Endothelial cell (in vitro differentiated cells): ENCODE data around the gene INO80E. TPM values are rescaled to one million over a fixed set of nuclear protein-coding genes. Genes with fewer than 3 reads are reported as not detected.

Source experiments
- DNase-seq: peaks from one replicate; pipeline ENCODE4 v3.0.0; 2021; ENCODE audit warnings: low spot score
- H3K27ac Mint-ChIP-seq: one replicate; pipeline ENCODE4 v1.8.0; 2021; ENCODE audit warnings: mixed read lengths, inconsistent platforms; ENCODE audit not compliant: unreplicated experiment
- H3K27me3 Mint-ChIP-seq: one replicate; pipeline ENCODE4 v1.8.0; 2021; ENCODE audit warnings: mild to moderate bottlenecking, moderate library complexity, mixed read lengths, inconsistent platforms; ENCODE audit not compliant: unreplicated experiment
- H3K36me3 Mint-ChIP-seq: one replicate; pipeline ENCODE4 v1.8.0; 2021; ENCODE audit warnings: mild to moderate bottlenecking, low read depth, mixed read lengths, inconsistent platforms; ENCODE audit not compliant: unreplicated experiment
- H3K4me1 Mint-ChIP-seq: one replicate; pipeline ENCODE4 v1.8.0; 2021; ENCODE audit warnings: mild to moderate bottlenecking, mixed read lengths, inconsistent platforms; ENCODE audit not compliant: unreplicated experiment
- H3K4me3 Mint-ChIP-seq: one replicate; pipeline ENCODE4 v1.8.0; 2021; ENCODE audit warnings: mild to moderate bottlenecking, mixed read lengths, inconsistent platforms; ENCODE audit not compliant: unreplicated experiment
- H3K9me3 Mint-ChIP-seq: one replicate; pipeline ENCODE4 v1.8.0; 2021; ENCODE audit warnings: mixed read lengths, inconsistent platforms; ENCODE audit not compliant: unreplicated experiment
- total RNA-seq: library from RNA; stranded (reverse); fragmentation: NEBNext Ultra II Directional; extraction: Animal tissue kit (Norgen Biotek cat#: 25700); gene quantifications from one replicate; pipeline ENCODE4 v1.2.1, GENCODE V29; 2021; ENCODE audit not compliant: unreplicated experiment
- TF ChIP-seq, protein P1 (sequence below): fragments of 200-600 bp; sonication (generic); IDR thresholded peaks from one replicate; pipeline ENCODE4 v1.5.0; 2021; ENCODE audit warnings: antibody characterized with exemption; ENCODE audit not compliant: unreplicated experiment

Gene INO80E
- total RNA-seq, 1 donor from 2014 or later, result 94.4 TPM

DNA sequence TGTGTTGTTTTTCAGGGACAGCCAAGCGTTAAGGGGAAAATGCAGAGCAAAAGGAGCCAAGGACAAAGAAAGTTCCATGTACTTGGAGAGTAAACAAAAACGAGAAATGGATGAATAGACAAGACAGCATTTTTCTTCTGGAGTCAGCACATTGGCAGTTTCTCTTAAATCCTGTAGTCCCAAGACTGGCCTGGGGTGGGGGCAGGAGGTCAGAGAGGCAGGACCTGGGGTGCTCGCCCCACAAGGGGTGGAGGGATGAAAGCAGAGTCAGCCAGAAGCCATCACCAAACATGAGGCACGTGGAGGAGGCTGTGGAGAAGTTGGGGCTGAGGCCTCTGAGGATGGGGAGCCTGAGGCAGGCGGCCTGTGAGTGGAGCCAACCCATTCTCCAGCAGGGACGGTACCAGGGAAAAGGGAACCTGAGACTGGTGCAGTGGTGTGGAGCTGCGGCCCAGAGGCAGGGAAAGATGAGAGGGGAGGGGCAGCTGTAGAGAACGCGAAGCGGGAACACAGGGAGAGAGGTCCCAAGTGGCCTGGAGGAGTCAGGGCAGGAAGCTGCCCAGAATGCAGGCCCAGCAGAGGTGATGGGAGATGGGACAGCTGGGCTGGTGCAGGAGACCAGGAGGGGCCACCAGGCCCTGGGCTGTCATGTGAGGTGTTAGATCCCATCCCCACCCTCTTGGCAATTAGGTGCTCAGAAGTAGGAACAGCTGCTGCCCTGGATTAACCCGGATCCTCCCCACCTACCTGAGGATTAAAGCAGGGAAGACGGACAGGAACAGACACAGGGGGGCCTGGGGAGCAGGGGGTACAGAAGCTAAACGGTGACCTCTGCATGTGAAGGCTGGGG, 31.8 kb downstream of the INO80E start:
- Mint-ChIP-seq H3K27me3 (peaks cover 16% of the 10 kb centered on the region), H3K4me3 (peak overlapping the region; percentile 16), H3K27ac (no peak overlapping the region), H3K9me3 (no peaks in the 10 kb centered on the region), H3K4me1 (peaks cover 11% of the 10 kb centered on the region), H3K36me3 (peaks cover 3% of the 10 kb centered on the region)
- TF ChIP-seq, protein P1, sequence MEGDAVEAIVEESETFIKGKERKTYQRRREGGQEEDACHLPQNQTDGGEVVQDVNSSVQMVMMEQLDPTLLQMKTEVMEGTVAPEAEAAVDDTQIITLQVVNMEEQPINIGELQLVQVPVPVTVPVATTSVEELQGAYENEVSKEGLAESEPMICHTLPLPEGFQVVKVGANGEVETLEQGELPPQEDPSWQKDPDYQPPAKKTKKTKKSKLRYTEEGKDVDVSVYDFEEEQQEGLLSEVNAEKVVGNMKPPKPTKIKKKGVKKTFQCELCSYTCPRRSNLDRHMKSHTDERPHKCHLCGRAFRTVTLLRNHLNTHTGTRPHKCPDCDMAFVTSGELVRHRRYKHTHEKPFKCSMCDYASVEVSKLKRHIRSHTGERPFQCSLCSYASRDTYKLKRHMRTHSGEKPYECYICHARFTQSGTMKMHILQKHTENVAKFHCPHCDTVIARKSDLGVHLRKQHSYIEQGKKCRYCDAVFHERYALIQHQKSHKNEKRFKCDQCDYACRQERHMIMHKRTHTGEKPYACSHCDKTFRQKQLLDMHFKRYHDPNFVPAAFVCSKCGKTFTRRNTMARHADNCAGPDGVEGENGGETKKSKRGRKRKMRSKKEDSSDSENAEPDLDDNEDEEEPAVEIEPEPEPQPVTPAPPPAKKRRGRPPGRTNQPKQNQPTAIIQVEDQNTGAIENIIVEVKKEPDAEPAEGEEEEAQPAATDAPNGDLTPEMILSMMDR, result no peak
- DNase-seq, result no peak

DNA sequence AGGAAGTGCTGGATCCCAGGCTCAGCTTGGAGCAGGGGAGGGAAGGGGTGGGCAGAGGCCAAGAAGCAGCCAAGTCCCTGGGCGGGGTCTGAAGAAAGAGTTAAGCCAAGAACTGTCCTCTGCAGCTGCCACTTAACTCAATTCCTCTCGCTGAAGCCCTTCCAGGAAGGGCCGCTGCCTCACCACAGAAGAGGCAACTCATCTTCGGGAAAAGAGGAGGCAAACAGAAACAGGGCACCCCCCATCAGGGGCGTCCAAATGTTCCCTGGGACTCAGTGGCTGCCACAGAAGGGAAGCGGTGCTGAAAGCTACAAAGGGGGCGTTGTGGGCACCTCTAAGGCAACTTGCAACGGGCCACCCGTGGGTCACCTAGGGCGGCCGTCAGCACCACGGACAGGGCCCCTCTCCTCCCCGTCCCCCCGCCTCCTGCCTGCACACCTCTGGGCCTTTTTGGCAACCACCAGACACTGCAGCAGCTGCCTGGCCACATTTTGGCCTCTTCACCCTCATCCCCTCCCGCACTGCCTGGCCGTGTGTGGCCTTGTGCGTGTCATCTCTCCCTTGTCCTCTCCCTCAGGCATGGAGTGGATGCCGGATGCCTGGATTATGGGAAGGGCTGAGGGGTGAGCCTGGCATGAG, 32.5 kb downstream of the INO80E start:
- H3K9me3 Mint-ChIP-seq, result no peaks in the 10 kb centered on the region
- H3K27me3 Mint-ChIP-seq, result peaks cover 16% of the 10 kb centered on the region
- H3K27ac Mint-ChIP-seq, result no peak overlapping the region
- H3K4me3 Mint-ChIP-seq, result no peak overlapping the region
- peaks cover 11% of the 10 kb centered on the region for H3K4me1 Mint-ChIP-seq
- peaks cover 3% of the 10 kb centered on the region for H3K36me3 Mint-ChIP-seq
- peak; percentile 61 for DNase-seq
- TF ChIP-seq, protein P1, result no peak

DNA sequence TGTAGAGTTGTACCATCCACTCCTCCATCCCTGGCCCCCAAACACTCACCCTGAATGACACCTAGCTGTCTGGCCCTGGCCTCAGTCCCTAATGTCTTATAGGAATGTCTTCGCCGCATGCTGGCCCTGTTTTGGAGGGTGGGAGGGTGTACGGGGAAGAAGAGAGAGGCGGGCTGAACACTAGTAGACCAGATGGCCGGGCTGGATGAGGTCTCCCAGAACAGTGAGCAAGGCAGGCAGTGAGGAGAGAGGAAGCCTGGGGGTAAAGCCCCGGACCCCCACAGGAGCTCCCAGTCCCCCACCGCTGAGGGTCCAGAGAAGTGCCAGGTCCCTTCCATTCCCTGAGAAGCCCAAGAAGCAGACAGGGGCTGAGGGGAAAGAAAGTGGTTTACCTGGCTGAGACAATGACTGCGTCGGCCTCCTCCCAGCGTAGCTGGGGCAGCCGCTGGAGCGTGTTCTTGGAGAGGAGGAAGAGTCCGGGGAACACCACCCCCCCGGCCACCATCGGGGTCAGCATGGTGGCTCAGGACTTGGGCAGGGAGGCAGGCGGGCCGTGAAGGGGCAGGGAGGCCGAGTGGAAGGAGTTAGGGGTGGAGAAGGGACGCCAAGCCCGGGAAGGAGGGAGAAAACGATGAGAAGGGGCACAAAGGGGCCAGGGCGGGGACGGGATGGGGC, 34.1 kb downstream of the INO80E start:
- peaks cover 16% of the 10 kb centered on the region for H3K27me3 Mint-ChIP-seq
- TF ChIP-seq, protein P1, result no peak
- DNase-seq, result no peak
- H3K36me3 Mint-ChIP-seq, result peaks cover 3% of the 10 kb centered on the region
- H3K4me3 Mint-ChIP-seq, result no peak overlapping the region
- H3K4me1 Mint-ChIP-seq, result peaks cover 11% of the 10 kb centered on the region
- no peak overlapping the region for H3K27ac Mint-ChIP-seq
- no peaks in the 10 kb centered on the region for H3K9me3 Mint-ChIP-seq

DNA sequence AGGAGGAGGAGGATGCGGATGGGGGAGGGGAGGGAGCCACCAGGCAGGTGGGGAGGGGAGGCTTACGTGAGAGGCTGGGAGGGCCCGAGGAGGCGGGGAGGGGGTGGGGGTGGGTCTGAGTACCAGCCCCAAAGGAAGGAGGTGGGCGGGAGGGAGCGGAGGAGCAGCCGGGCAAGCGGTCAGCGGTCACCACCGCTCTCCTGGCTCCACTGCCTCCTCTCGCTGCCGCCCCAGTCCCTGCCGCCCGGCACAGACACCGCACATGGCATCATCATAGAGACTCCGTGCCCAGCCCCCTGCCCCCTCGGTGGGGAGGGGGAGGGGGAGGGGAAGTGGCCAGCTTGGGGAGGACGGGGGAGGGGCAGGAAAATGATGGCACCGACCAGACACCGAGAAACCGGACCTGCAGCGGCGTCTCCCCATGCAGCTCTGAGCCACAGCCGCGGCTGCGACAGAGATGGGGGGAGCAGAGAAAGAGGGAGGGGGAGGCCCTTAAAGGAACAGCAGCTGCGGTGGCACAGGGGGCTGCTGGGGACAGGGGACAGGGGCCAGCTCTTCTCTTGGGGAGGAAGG, 34.9 kb downstream of the INO80E start, which contains the start of gene TLCD3B:
Gene TLCD3B (minus strand): TSS at position 431 of the 573 bp plus-strand sequence. CDS start 744 bp downstream, outside the sequence.
- no peak for DNase-seq
- Mint-ChIP-seq H3K4me3 (peak within 1 kb of the TSS; percentile 18), H3K36me3 (peaks cover 3% of the 10 kb centered on the region), H3K27ac (no peak within 1 kb of the TSS), H3K27me3 (peaks cover 16% of the 10 kb centered on the region), H3K9me3 (no peaks in the 10 kb centered on the region), H3K4me1 (peaks cover 11% of the 10 kb centered on the region)
- TF ChIP-seq, protein P1, result no peak
